Effector CD4-positive, alpha-beta T cell (primary cell): ENCODE data around the gene CHST11.
"Not testable (repeated sequence)": the region's sequence is repeated elsewhere in the genome, so short reads cannot be mapped to it uniquely, and the experiment has no call there.

Experiments used
- DNase-seq: peaks from one replicate; pipeline ENCODE4 v3.0.0-alpha.2; 2020

The CHST11 gene

DNA sequence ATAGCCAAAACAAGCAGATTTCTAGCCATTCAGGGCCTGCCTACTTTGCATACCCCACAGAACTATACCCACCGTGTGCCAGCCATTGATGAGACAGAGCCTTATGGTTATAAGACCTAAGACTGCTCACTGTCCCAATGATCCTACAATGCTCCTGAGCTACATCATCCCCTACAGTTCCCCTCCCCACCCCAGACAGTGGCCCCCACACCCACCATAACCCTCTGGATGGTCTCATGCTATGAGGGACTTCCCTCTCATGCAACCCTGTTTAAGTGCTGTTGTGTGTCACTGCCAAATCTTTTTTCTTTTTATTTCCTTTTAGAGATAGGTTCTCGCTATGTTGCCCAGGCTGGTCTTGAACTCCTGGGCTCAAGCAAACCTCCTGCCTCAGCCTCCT, 75.9 kb downstream of the CHST11 start:
- no peak for DNase-seq

DNA sequence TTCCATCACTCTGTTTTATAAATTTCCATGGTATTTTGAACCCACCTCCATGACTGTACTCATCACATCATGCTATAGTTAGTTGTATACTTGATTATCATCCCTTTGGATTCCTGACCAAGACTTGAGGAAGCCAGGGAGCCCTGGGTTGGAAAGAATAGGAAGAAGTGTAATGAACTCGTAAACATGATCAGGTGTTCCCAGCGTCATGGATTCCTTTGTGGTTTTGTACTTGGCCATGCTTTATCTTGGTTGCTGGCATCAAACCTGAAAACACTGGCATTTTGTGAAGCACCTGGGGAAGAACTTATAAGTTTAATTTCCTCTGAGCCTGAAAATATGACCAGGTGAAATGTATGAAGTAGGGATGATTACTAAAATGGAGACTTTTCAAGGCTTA, 76.4 kb downstream of the CHST11 start:
- no peak for DNase-seq

DNA sequence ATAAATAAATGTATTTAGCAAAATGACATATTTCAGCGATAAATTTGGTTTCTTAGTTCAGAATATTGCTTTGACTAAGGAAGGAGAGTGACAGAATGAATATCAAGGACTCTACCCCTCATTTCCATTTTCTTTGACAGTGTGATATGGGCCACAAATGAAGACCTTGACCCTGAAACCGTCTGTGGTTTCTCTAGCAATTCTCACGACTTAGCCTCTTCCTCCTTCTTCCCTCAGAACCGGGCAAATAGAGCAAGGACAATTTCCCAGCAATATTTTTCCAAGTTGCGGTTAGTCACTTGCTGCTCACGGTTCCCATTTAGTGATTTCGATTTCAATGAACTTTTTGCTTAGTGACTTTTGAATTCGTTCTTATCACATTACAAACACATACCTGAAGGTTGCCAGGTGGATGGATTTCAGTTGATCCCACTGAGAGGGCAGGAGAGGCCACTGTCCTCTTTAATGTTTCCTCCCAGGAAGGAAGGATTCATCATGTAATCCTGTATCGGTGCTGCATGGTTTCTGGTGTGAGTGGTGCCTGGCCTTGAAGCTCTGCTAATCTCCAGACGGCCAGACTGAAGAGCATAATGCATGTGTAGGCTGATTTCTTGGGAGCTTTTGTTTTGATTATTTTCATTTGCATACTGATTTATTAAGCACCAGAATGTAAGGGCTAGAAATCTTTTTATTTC, 77.6 kb downstream of the CHST11 start:
- no peak for DNase-seq

GRCh38 chr12:104534857-104535248, 78.1 kb downstream of the CHST11 start:
- no peak for DNase-seq

DNA sequence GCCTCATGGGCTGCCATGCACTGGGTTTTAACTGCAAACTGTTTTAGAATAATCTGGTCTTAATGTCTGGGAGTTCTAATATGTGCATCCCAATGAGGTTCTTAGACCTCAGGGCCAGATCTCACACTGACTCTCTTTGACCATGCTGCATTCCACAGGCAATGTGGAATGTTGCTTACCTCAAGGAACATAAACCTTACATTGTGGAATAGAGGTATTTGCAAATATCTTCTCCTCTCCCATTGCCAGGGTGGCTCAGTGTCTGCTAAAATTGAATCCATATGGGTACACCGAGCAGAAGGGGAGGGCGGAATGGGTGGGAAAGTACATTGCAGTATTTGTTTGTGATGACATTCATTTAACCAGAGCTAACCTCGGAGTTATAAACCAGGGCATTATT, 78.6 kb downstream of the CHST11 start:
- DNase-seq, result no peak

DNA sequence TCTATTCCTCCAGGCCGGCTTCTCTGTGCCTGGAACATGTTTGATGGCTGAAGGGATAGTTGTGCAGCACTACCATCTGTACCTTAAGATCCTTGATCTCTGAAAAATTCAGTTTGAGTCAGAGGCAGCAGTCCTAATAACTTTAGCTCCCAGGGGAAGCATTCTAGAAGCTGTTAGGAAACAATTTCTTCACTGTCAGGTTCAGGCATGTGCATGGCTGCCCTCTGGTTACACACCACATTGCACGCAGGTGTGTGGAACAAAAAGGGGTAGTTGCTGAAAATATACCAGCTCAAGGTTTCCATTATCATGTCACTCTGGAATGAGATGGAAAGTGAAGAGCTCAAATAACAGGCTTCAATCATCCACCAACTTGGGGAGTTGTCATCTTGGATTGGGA, 80.1 kb downstream of the CHST11 start:
- DNase-seq, result no peak

DNA sequence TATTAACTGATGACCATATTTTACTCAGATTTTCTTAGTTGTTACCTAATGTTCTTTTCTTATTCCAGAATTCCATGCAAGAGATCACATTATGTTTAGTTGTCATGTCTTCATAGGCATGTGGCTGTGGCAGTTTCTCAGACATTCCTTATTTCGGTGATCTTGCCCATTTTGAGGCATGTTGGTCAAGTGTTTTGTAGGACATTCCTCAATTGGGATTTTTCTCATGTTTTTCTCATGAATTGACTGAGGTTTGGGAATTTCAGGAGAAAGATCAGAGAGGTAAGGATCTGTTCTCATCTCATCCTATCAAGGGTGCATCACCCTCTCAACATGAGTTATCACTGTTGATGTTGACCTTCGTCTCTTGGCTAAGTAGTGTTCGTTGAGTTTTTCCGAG, 81.3 kb downstream of the CHST11 start:
- no peak for DNase-seq

DNA sequence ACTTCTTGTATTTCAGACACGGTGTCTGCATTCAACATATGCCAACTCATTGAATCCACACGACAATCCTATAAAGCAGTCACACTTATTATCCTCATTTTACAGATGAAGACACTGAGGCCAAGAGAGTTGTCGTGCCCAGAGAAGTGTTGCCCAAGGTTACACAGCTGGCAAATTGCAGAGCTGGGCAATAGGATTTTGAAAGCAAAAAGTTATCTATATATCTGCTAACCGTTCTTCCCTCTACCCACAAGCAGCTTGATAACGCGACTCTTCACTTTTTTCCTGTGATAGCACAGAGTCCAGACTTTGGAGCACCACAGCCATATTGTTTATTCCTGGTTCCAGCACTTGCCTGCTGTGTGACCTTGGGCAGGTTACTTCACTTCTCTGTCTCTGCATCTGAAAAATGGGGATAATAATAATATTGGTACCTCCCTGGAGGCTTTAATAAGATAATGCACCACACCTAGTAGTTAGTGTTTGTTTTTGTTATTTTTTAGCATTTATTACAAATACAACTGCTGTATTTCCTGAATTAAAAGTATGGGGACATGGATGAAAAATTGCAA, 82.2 kb downstream of the CHST11 start:
- DNase-seq, result no peak

DNA sequence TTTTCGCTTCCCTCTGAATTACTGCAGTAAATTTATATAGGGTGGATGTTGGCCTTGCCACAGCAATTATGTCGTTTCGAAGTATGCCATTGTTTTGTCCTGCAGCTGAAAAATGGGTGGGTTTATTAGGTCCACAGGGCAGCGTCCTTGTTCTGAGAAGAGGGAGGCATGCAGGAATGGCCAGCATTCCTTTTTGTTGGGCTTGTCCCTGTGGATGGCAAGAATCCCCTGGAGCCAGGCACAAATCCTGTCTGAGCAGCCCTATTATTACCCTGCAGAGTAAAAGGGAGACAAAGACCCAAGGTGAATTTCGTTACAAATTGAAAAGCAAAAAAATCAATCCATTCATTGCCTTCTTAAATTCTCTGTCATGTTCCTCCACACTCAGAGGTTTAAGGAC, 88.1 kb downstream of the CHST11 start:
- no peak for DNase-seq

- no peak for DNase-seq
These were observed 89.8 kb downstream of the CHST11 start for GRCh38 chr12:104546575-104546974.

- DNase-seq, result no peak
These were observed 90.5 kb downstream of the CHST11 start for GRCh38 chr12:104547235-104547634.

DNA sequence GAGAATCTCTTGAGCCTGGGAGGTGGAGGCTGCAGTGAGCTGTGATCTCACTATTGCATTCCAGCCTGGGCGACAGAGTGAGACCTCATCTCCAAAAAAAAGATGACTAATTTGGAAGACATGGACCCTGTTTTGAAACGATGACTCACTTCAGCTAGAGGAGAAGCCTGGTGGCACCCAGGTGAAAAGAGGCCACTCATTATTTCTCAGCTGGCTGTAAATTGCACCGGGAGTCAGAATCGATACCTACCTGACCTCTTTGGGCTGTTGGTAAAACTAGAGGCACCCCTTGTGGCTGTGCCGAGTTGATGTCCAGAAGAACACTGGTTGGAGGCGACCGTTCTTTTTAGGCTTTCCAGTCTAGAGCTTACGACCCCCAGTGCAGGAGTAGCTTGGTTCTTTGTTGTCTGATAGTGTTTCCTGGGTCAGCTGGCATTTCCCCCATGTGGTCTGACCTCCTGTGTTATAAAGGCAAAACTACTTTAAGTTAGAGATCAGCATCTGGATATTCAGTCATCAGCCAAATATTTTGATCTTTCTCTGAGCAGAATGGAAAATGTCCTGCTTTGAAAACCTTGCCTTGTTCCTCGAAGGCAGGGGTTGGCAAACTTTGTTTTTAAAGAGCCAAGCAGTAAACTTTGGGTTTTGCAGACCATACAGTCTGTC, 93.2 kb downstream of the CHST11 start:
- no peak for DNase-seq

DNA sequence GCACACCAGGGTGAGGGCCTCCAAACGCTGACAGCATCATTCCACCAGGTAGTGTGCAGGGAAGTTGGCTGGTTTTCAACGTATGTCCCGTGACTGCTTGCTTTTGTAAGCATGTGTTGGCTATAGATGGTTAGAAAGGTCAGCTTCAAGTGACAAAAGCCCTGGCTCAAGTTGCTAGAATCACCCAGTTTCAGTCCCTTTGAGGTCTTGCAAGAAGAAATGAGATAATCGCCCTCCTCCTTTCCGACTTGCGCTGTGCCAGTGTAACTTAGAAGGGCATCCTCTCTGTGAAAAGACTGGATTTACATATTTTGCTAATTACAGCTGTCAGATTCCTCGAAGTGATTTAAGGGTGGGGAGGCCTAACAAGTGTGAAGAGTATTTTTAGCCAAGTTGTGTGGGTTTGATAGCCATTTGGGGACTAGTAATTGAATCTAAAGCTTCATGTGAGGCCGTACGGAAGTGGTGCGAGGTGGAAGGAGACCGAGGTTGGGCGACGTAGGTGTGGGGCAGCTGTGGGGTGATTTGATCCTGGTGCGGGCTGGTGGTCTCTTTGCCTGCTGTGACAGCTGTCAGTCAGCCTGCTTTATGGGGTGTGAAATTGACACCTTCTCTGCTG, 94.7 kb downstream of the CHST11 start:
- DNase-seq, result no peak

DNA sequence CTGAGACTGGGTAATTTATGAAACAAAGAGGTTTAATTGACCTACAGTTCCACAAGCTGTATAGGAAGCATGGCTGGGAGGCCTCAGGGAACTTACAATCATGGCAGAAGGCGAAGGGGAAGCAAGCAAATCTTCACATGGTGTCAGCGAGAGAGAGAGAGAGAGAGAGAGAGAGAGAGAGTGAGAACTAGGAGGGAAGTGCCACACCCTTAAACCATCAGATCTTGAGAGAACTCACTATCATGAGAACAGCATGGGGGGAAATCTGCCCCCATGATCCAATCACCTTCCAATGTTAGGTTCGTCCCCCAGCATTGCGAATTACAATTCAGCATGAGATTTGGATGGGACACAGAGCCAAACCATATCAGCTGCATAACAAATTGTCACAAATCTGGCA, 96.7 kb downstream of the CHST11 start:
- DNase-seq, result no peak

- no peak for DNase-seq
These were observed 98.9 kb downstream of the CHST11 start for GRCh38 chr12:104555648-104556047.

DNA sequence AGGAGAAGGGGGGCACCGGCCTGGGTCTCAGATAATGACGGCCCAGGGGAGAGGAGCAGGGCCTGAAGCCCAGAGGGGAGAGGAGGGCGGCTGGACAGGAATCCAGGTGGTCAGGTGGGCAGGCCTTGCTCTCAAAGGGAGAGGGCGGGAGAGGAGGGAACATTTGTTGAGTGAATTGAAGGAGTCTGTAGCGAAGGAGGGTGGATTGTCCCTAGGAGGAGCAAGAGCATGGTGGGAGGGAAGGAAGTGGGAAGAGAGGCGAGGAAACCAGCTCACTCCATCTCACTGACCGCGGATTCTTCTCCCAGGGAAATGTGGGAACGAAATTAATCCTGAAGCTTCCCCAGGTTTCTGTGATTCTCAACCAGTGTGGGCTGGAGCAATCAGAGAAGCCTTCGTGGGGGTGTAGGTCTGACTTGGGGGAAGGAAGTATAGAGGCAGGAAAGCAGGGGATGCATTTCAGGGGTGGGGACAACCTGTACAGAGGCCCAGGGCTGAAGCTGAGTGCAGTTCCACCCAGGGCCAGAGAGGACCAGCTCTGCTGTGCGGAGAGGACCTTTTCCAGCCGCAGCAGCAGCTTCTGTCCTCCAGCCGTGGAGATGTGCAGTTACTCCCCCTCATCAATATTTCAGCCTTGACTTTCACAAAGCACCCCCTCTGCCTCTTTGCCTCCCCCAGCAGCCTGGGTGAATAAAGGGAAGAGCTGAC, 100.9 kb downstream of the CHST11 start:
- no peak for DNase-seq

- no peak for DNase-seq
These were observed 104.1 kb downstream of the CHST11 start for GRCh38 chr12:104560881-104561280.

GRCh38 chr12:104562763-104563162, 106.0 kb downstream of the CHST11 start:
- DNase-seq, result no peak

GRCh38 chr12:104564662-104565061, 107.9 kb downstream of the CHST11 start:
- DNase-seq, result not testable (repeated sequence)

GRCh38 chr12:104565606-104566243, 109.0 kb downstream of the CHST11 start:
- DNase-seq, result no peak

DNA sequence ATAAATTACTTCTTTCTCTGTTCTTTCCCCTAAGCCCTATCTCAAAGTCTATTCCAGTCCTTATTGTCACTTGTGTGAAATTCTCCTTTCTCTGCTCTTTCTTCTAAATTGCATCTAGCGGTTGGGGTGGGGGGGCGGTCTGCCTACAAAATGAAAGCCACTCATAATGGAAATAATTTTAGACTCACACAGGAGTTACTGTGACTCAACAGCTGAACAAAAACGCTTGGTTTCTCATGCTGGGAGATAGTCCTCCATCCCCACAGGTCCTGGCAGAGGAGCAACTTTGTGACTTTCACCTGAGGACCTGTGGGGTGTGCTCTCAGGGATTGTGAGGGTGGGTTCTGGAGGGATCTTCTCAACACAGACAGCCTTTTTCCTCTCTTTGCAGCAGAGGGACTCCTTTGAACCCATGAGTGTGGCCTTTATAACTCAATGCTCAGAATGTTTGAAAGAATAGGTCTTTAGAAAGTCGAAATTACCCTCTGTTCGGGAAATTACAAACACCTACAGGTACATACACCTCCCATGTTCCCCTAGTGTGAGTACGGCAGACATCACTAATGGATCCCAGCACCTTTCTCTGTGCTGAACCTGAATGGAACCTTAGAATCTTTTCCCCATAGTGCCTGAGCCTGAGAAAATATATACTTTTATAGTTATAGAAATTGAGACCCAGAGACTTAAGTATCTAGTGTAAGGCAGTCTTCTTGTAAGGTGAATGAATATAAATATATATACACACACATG, 109.7 kb downstream of the CHST11 start:
- DNase-seq, result no peak
